Body of pancreas (tissue), 4 donors: Measurements from ENCODE around the gene TRIM16.
"Not testable (repeated sequence)": the region's sequence is repeated elsewhere in the genome, so short reads cannot be mapped to it uniquely, and the experiment has no call there.

Experiments
- POLR2A ChIP-seq, 3 donors: fragments of 450-650 bp; IDR thresholded peaks; one replicate each; pipeline ENCODE4 v1.6.1; 2016; ENCODE audit warnings: antibody characterized with exemption in 3 of 3, mild to moderate bottlenecking in 2 of 3
- TF ChIP-seq, protein P1 (sequence below), 7 experiments: fragments of 450-650 bp in 4 of 7; fragments of 200-600 bp in 3 of 7; sonication (generic) in 3 of 7; IDR thresholded peaks; one replicate each; pipeline ENCODE4 v1.5.1; 2016 to 2019; ENCODE audit warnings: antibody characterized with exemption in 7 of 7

DNA sequence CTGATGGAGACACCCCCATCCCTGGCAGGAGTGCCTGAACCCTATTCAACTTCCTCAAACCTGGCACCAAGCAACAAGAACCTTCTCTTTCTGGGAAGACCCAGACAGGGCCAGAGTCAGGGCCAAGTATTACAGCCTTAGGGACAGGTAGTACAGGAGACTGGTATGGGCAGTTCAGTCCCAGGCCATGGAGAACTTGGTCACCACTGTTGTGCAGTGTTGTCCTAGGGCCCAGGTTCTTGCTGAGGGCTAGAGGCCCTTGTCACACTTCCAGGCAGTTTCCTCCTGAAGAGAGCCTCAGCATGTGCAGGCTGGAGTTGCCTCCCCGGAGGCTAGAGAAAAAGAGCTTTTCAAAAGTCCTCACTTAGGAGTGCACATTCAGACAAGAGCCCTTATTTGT is 93.3 kb downstream of the TRIM16 start:
- TF ChIP-seq, protein P1, sequence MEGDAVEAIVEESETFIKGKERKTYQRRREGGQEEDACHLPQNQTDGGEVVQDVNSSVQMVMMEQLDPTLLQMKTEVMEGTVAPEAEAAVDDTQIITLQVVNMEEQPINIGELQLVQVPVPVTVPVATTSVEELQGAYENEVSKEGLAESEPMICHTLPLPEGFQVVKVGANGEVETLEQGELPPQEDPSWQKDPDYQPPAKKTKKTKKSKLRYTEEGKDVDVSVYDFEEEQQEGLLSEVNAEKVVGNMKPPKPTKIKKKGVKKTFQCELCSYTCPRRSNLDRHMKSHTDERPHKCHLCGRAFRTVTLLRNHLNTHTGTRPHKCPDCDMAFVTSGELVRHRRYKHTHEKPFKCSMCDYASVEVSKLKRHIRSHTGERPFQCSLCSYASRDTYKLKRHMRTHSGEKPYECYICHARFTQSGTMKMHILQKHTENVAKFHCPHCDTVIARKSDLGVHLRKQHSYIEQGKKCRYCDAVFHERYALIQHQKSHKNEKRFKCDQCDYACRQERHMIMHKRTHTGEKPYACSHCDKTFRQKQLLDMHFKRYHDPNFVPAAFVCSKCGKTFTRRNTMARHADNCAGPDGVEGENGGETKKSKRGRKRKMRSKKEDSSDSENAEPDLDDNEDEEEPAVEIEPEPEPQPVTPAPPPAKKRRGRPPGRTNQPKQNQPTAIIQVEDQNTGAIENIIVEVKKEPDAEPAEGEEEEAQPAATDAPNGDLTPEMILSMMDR (IDR thresholded peaks at IDR 0.05), result not testable (repeated sequence)
- TF ChIP-seq POLR2A (IDR thresholded peaks at IDR 0.05), result not testable (repeated sequence)
